Ovary (tissue), 3 donors: Measurements from ENCODE around the gene XYLT1.

Experiments
- EP300 ChIP-seq: sonication (generic); formaldehyde crosslinking; IDR thresholded peaks from one replicate; pipeline ENCODE4 v1.6.1; 2017; ENCODE audit warnings: antibody characterized with exemption
- POLR2A ChIP-seq: fragments of 450-650 bp; IDR thresholded peaks from one replicate; pipeline ENCODE4 v1.6.1; 2017; ENCODE audit warnings: antibody characterized with exemption, mild to moderate bottlenecking, moderate library complexity
- TF ChIP-seq, protein P1 (sequence below), 3 donors: fragments of 450-650 bp in 2 of 3; fragments of 200-600 bp in 1 of 3; IDR thresholded peaks; one replicate each; pipeline versions ENCODE4 v1.5.1 to v1.8.0; 2016 to 2022; ENCODE audit warnings: antibody characterized with exemption in 3 of 3, mild to moderate bottlenecking in 1 of 3
- donor health status: DM: no; HTN: no; CAD: no.

DNA sequence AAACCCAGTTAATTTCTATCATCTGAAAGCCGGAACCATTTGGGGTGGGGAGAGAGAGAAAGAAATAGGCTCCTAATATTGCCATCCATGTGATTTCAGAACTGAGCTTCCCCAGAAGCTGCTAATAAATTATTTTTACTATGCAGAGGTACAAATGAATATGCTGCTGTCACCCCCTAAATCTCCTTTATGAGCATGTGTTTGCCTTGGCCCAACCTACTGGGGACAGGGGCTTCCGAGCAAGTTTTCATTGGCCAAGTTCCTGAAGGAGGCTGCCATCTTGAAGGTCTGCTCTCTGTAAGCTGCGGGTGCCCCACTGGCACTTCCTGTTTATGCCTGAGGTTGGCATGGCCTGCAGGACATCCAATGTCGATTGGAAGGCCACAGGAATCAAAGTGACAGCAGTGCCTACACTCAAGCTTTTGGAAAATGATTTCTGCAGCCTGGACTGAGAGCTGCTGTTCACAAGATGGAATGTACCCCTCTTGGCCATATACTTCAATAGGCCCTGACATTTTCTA, 194.7 kb downstream of the XYLT1 start:
- TF ChIP-seq, protein P1, sequence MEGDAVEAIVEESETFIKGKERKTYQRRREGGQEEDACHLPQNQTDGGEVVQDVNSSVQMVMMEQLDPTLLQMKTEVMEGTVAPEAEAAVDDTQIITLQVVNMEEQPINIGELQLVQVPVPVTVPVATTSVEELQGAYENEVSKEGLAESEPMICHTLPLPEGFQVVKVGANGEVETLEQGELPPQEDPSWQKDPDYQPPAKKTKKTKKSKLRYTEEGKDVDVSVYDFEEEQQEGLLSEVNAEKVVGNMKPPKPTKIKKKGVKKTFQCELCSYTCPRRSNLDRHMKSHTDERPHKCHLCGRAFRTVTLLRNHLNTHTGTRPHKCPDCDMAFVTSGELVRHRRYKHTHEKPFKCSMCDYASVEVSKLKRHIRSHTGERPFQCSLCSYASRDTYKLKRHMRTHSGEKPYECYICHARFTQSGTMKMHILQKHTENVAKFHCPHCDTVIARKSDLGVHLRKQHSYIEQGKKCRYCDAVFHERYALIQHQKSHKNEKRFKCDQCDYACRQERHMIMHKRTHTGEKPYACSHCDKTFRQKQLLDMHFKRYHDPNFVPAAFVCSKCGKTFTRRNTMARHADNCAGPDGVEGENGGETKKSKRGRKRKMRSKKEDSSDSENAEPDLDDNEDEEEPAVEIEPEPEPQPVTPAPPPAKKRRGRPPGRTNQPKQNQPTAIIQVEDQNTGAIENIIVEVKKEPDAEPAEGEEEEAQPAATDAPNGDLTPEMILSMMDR (IDR thresholded peaks at IDR 0.05) = no peak
- TF ChIP-seq POLR2A (no peak), EP300 (no peak)
